ENCODE measurements around the gene MAPK8.
"Not testable (repeated sequence)": the region's sequence is repeated elsewhere in the genome, so short reads cannot be mapped to it uniquely, and the experiment has no call there.

Gene MAPK8

DNA sequence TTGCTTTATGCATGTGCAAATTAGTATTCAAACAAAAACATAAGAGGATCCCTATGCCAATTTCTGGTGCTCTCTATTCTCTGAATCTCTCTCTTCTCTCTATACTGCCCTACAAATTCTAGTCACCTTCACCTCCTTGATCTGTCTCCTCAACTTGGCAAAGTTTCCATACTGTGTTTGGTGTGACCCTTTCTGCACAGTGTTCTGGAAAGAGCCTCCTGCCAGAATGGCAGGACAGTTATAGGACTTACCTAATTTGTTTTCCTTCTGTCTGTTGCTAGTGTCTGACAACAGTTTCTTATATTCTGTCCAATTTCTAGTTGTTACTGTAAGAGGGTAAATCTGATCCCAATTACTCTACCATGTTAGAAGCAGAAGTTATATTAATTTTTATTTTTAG is 34.3 kb downstream of the MAPK8 start:
- no peak for DNase-seq

DNA sequence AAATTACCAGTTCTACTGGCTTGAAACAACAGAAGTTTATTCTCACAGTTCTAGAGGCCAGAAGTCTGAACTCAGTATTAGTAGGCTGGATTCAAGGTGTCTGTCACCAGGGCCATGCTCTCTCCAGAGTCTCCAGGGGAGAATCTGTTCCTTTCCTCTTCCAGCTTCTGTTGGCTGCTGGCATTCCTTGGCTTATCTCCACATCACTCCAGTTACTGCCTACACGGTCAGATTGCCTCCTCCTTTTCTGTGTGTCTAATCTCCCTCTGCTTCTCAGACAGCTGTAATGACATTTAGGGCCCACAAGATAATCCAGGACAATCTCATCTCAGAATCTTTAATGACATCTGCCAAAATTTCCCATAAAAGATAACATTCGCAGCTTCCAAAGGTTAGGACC is 36.6 kb downstream of the MAPK8 start:
- DNase-seq = no peak

DNA sequence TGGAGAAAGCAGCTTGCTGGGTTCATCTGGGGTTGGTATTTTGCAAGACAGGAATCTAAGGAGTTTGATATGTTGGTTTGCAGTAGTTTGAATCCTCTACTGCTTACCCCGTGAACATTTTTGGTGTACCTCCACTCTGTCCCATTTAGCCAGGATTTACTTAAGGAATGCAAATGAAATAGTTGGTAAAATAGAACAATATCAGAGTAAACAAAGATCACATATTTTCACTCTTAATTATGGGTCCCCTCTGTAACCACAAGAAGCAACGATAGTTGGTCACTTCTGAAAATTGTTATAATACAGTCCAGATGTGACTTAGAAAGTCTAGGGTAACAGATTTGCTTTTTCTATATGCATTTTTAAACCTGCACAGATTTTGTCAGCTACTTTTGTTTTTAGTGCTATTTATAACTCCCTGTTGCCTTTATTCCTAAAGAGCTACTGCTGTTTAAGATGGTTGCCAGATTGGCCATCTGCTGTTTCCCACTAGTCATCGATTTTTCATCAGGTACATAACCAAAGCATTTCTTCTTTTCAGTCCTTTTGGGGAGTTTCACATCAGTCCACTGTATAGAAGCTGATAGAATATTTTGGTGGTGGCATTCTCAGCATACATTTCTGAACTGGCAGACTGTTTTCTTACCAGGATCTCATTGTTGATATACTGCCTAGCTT is 37.6 kb downstream of the MAPK8 start:
- DNase-seq = no peak

DNA sequence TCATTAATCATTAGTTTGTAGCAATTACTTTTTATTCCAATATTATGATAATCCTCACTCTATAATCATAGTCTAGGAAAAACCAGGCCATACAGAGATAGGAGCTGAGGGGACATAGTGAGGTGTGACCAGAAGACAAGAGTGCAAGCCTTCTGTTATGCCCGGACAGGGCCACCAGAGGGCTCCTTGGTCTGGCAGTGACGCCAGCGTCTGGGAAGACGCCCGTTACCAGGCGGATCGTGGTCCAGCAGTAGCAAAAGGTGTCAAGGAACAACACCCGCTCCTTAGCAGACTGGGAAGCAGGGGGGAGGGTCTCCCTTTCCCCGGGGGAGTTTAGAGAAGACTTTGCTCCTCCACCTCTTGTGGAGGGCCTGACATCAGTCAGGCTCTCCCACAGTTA is 39.8 kb downstream of the MAPK8 start:
- not testable (repeated sequence) for DNase-seq

DNA sequence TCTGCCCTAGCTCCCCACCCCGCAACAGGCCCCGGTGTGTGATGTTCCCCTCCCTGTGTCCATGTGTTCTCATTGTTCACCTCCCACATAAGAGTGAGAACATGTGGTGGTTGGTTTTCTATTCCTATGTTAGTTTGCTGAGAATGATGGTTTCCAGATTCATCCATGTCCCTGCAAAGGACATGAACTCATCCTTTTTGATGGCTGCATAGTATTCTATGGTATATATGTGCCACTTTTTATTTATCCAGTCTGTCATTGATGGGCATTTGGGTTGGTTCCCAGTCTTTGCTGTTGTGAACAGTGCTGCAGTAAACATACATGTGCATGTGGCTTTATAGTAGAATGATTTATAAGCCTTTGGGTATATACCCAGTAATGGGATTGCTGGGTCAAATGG is 41.1 kb downstream of the MAPK8 start:
- DNase-seq = not testable (repeated sequence)

DNA sequence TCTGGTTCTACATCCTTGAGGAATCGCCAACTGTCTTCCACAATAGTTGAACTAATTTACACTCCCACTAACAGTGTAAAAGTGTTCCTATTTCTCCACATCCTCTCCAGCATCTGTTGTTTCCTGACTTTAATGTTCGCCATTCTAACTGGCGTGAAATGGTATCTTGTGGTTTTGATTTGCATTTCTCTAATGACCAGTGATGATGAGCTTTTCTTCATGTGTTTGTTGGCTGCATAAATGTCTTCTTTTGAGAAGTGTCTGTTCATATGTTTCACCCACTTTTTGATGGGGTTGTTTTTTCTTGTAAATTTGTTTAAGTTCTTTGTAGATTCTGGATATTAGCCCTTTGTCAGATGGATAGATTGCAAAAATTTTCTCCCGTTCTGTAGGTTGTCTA is 41.5 kb downstream of the MAPK8 start:
- DNase-seq = not testable (repeated sequence)

DNA sequence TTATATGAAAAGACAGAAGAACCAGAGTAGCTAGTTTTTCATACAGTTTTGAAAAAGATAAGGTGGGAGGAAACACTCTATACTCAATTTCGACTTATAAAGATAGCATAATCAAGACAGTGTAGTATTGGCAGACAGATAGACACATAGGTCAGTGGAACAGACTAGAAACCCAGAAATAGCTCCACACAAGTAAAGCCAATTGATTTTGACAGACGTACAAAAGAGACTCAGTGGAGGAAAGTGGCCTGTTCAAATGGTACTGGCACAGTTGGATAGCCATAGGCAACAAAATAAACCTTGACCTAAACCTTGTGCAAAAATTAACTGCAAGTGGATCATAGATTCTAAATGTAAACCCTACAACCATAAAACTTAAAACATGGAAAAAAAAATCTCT is 46.8 kb downstream of the MAPK8 start:
- DNase-seq = no peak

DNA sequence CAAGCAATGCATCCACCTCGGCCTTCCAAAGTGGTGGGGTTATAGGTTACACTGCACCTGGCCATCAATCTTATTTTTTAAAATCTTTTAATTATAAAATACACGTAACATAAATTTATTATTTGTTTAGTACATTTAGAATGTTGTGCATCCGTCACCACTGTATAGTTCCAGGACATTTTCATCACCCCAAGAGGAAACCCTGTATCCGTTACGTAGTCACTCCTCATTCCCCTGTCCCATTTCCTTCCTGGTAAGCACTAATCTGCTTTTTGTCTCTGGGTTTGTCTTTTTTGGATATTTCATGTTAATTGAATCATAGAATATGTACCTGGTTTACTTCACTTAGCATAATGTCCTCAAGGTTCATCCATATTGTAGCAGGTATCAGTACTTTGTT is 51.2 kb downstream of the MAPK8 start:
- no peak for DNase-seq

DNA sequence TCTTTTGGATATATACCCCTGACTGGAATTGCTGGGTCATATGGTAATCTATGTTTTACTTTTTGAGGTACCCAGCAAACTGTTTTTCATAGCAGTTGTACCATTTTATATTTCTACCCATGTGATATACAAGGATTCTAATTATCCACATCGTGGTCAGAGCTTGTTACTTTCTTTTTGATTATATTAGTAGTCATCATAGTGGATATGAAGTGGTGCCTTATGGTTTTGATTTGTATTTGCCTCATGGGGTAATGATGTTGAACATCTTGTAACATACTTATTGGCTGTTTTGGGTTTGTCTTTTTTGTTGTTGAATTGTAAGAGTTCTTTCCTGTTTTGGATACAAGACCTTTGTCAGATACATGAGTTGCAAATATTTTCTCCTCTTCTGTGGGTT is 51.7 kb downstream of the MAPK8 start:
- no peak for DNase-seq

DNA sequence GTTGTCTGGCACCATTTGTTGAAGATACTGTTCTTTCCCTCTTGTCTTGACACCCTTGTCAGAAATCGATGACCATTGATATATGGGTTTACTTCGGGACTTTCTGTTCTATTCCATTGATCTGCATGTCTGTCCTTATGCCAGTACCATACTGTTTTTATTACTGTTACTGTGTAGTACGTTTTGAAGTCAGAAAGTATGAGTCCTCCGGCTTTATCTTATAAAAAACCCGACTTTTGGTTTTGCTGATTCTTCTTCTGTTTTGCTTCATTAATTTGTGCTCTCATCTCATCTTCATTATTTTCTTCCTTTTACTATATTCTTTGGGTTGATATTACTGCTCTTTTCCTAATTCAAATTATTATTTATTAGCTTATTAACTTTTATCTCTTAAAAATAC is 52.4 kb downstream of the MAPK8 start:
- no peak for DNase-seq

DNA sequence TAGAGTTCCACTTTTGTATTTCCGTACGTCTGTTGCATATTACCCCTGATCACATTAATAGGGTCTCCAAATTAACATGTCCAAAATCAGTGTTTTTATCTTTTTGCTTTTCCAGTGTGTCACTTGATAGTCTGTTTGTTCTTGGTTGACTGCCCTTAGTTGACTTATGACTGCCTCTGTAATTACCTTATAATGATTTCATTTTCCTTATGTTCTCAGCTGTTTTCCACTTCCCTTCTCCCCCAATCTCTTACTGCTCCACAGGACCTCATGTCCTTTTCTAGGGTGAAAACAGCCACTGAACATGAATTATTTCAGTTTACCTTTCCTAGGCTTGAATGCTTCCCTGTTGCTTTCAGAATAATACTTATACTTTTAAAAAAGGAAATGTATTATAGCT is 54.7 kb downstream of the MAPK8 start:
- no peak for DNase-seq

DNA sequence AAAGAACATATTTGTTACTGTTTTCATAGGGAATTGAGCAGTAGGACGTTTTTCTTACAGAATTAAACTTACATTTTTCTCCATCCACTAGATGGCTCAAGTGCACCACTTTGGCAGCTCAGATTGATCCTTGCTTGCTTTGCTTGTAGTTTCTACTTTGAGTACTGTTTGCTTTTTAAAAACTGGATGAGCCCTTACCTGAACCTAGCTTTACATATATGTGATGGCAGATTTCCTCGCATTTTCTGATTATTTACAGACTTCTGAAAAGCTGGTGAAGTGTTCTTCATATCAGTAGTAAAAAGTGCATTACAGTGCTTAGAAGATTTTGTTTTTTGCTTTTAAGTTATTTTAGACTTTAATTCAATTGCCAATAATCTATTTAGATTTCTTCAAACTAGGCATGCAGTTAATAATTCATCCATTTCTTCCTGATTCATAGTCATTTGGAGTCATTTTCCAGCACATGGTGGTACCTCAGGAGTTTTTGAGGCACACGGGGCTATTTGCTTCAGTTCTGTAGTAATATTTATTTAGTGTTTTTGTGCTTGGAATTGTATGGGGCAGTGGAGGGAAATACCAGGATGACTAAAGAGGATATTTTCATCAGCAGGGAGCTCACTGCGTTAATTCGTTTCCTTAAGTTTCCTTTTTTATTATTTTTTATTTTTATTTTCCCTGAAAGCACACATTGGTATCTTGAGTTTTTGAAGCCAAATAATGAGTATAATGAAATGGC is 57.3 kb downstream of the MAPK8 start:
- DNase-seq = no peak

DNA sequence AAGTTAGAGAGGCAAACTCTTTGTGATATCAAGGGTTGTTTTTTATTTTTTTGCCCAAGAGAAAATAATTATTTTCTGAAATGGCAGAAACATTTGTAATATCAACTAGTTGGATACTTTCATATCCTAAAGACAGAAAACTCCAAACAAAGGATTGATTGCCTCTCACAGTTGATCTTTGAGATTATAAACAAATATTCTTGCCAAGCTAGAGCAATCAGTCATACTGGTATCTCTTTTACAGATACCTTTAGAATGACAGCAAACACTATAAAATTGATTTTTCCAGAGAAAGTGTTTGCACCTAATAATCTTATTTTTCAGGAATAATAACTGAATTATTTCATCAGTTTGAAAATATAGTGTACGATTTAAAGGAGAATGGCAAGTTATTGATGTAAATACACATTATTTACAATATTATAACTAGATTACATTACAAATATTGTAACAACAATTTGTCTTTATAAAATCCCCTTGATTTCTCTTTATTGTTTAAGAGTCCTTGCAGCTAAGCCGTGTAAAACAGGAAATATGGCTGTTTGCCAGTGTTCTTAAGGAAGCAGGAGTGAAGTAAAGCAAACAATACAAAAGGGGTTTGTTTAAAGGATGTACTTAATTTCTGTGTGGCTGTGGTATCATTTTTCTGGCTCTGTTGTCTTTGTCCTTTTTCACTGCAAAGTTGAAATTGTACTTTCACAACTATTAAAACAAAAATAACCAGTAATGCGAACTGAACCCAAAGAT is 58.4 kb downstream of the MAPK8 start:
- DNase-seq = no peak

DNA sequence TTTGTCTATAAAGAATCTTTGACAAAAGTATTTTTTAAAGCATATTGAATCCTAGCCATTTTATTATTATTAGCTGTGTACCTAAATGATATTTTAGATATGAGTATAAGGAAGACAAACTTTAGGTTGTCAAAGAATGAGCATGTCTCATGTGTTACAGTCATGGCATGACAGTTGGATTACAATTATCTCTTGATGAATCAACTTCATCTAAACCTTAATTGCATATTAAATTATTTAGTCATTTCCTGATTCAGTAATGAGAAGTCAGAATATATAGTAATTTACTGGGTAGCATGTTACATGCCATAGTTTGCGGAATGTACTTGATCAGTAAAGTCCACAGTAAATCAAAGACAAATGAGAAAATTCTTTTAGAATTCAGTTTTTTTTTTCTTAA is 59.2 kb downstream of the MAPK8 start:
- DNase-seq = no peak

DNA sequence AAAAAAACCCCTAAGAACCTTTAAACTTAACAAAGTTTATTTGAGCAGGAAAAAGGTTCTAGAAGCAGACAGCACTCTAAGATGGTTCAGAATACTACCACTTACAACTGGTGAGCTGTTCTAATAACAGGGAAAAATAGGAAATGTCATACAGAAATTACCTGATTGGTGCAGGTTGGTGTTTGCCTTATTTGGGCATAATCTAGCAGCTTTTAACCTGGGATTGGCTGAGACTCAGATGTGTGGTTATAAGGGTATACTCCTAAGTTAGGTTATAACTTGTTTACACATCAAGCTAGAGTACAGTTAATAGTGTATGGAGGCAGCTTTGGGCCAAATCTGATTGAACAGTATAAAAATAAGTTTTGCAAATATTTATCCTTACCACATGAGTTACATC is 59.8 kb downstream of the MAPK8 start:
- DNase-seq = no peak

DNA sequence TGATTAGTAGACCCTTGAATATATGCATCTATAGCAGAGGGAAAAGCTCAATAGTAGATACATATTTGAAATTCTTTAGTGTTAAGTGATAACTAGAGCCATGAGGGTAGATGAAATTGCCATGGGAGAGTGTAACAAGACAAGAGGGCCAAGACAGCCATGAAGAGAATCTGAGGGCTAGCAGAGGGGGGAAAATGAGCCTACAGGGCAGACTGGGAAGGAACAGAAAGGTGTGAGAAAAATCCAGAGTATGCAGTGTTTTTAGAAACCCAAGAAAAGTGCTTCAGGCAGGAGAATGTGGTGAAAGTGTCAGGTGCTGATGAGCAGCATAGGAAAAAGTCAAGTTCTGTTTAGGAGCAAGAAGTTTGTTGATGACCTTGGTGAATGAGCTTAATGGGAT is 63.0 kb downstream of the MAPK8 start:
- DNase-seq = no peak

DNA sequence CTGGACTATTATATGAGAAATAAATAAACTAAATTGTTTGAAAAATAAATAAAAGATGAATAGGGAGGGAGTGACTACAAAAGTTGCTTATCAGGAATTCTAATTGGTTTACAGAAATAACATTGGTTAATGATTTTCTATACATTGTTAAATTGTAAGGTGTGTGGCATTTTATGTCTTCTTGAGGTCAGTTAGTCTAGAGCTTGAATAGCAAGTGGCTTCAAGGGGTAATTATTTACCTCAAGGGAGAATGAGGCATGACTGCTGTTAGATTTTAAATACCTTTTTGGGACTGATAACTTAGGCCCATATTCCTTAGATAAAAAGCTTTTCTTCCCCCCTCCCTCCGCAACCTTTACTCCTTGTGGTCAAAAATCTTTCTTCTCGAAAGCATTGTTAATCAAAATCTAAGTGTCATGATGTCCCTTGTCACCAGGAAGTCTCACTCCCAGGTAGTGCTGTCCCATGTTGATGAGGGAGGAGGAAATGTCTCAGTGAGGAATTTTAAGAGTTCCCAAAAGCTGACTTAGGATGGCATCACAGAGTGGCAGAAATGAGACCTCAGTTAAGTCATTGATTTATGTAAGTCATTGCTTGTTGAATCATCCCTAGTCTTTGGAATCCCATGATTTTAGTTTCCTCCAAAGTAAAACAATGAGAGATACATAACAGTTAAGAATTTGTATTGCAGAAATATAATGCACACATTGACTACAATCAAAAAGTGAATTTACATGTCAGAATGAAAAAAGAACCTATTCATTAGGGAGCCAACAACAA is 71.5 kb downstream of the MAPK8 start:
- no peak for DNase-seq

DNA sequence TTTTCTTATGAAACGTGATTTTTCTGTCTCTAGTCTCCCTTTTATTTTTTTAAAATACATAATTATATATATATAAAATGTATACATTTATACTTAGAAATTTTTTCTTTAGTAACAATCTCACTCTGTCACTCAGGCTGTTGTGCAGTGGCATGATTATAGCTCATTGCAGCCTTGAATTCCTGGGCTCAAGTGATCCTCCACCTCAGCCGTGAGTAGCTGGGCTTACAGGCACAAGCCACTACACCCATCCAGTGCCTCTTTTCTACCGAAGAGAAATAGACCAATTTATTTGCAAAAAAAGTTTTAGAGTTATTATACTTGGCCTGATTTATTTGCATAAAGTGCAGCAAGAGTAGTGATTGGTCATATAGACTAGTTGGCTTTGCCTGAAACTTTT is 72.2 kb downstream of the MAPK8 start:
- DNase-seq = no peak

DNA sequence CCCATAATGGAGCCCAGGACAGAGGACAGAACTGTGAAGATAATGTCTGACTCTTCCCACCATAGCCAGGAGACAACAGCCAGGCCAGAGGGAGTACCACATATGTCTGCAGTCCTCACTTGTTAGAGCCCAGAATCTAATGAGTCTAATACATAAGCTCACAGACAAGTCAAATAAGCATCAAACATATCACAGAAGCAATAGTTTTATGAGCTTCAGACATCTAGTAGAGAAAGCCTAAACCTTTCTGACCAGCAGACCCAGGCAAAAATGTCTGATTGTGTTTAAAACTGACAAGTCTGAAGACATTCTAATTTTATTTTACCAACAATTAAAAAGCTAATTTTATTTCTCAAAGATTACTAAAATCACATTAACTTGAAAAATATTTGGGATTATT is 75.5 kb downstream of the MAPK8 start:
- no peak for DNase-seq

DNA sequence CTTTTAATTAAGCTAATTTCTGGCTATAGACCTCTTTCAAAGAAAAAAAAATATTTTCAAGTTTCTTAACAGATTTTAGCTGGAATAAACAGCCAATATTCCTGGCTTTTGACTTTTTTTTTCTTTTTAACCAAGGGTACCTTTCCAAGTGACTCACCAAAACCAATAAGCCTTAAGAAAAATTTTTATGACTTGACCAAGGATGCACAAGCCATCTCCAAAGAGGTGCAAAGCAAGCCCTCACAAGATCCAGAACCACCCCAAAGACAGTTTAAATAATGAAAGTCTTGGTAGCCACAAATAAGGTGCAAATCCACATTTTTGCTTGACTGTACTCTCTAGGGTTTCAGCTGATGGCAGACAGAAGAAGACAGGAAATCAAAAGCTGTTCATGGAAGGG is 76.5 kb downstream of the MAPK8 start:
- no peak for DNase-seq

DNA sequence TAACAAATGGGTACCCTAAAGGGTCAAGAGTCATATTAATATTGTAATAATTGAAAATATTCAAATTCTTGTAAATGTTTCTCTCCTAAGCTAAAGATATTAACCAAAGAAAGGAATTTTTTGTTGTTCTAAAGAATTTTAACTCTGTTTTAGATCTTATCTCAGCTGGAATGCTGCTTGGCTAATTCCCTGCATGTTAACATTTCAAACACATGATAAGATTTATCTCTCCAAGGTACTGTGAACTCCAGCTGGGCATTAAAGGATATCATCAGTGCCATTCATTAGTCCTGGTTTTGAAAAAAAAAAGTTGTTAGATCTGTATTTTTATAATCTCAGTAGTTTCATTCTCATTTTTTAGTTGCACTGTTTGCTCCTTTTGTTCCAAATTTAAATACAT is 76.9 kb downstream of the MAPK8 start:
- DNase-seq = no peak

DNA sequence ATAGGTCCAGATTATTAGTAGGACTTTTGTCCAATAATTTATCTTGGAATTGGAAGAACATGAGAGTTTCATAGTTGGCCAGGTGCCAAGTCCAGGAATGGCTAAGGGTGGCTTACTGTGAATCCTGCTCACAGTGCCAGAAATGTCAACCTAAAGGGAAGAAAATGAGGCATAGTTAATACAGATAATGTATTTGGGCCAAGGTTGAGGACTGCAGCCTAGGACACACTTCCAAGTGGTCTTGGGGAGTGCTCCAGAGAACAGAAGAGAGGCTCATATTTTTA is 78.2 kb downstream of the MAPK8 start:
- no peak for DNase-seq

DNA sequence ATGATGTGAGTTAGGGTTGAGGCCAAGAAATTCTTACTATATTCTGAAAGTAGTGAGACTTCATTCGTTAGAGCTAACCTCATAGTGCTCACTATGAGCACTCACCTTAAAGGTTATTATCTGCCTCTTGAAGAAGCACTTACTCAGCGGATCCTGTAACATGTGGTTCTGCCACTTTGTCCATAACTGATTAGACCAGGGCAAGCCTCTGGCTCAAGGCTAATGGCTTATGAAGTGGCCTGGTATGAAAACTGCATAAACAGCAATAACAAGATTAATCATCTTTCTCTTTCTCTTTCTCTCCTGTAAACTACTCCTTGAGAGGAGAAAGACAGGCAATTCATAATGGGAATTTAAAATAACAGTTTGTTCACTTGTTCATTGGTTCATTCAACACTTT is 82.8 kb downstream of the MAPK8 start:
- no peak for DNase-seq

Measured in left hindlimb (tissue), 1 donor.